HG02970 (cell line): ENCODE data around the gene TSFM.

Experiments
- ATAC-seq: cut with Tn5 transposase; IDR thresholded peaks from one replicate; pipeline ENCODE4 v1.9.1; 2021; ENCODE audit warnings: mild to moderate bottlenecking, moderate library complexity, moderate number of reproducible peaks; ENCODE audit not compliant: unreplicated experiment, low FRiP score

The TSFM gene

GRCh38 chr12:57745485-57745881 is 37.1 kb upstream of the TSFM start:
- no peak for ATAC-seq

- ATAC-seq: no peak
Measured at GRCh38 chr12:57746025-57746424, 36.6 kb upstream of the TSFM start.

- ATAC-seq: no peak
Measured at GRCh38 chr12:57749061-57749460, 33.5 kb upstream of the TSFM start.

- ATAC-seq: no peak
Measured at GRCh38 chr12:57750561-57751431, 31.8 kb upstream of the TSFM start.

GRCh38 chr12:57751432-57751787 is 31.2 kb upstream of the TSFM start:
- no peak for ATAC-seq

GRCh38 chr12:57751788-57752667 is 30.6 kb upstream of the TSFM start, which contains the start of gene CDK4:
Gene CDK4 (minus strand): TSS chr12:57752310. CDS start chr12:57751717, 593 bp downstream.
- peak; percentile 81 for ATAC-seq

GRCh38 chr12:57752668-57753000 is 30.0 kb upstream of the TSFM start:
- no peak for ATAC-seq

GRCh38 chr12:57753756-57754337 is 28.7 kb upstream of the TSFM start:
- no peak for ATAC-seq

GRCh38 chr12:57754411-57755193 is 28.0 kb upstream of the TSFM start, which contains the start of gene MARCHF9:
Gene MARCHF9 (plus strand): TSS chr12:57755103. CDS start chr12:57755529, 426 bp downstream.
- no peak for ATAC-seq

- ATAC-seq: no peak
Measured at GRCh38 chr12:57755194-57755453, 27.5 kb upstream of the TSFM start.

GRCh38 chr12:57755454-57756372 is 26.9 kb upstream of the TSFM start:
- no peak for ATAC-seq

- no peak for ATAC-seq
Measured at GRCh38 chr12:57756406-57757341, 25.9 kb upstream of the TSFM start.

GRCh38 chr12:57757771-57758170 is 24.8 kb upstream of the TSFM start:
- no peak for ATAC-seq

- no peak for ATAC-seq
Measured at GRCh38 chr12:57758552-57759359, 23.8 kb upstream of the TSFM start.

GRCh38 chr12:57759360-57759980 is 23.1 kb upstream of the TSFM start:
- no peak for ATAC-seq

- ATAC-seq: no peak
Measured at GRCh38 chr12:57760347-57760982, 22.1 kb upstream of the TSFM start.
